OCI-LY1 (cell line): ENCODE measurements around the gene TMEM95.

Experiments used
- CTCF ChIP-seq: fragments of 200-600 bp; sonication (generic), shearing (Covaris generic); IDR thresholded peaks from 2 replicates; pipeline ENCODE4 v1.5.1; 2017; ENCODE audit warnings: mild to moderate bottlenecking, antibody characterized with exemption, low read length, moderate library complexity, mixed read lengths
- EZH2 ChIP-seq: fragments of 200-600 bp; sonication (generic), shearing (Covaris generic); IDR thresholded peaks from 2 replicates; pipeline ENCODE4 v1.8.0; 2017; ENCODE audit warnings: borderline replicate concordance, mixed run types, mild to moderate bottlenecking, antibody characterized with exemption, low read length, moderate library complexity, mixed read lengths

GRCh38 chr17:7355573-7355972 is 617 bp downstream of the TMEM95 start:
- TF ChIP-seq CTCF, result no peak
- no peak for TF ChIP-seq EZH2
